K562 (cell line): ENCODE data around the gene DYNC1H1.

Source experiments
- CTCF ChIP-seq, 3 experiments: IDR thresholded peaks in 2 of 3; conservative IDR thresholded peaks in 1 of 3; 2 replicates each; pipeline ENCODE4 v1.5.1; 2011 to 2012; ENCODE audit warnings: low read length in 3 of 3, mild to moderate bottlenecking in 3 of 3, control low read depth in 2 of 3, improper control_type of control experiment in 1 of 3, inconsistent platforms in 1 of 3, low read depth in 1 of 3, mixed read lengths in 1 of 3, moderate library complexity in 1 of 3; ENCODE audit not compliant: insufficient read depth in 2 of 3
- ZBTB11 ChIP-seq, 3 experiments: fragments of 200-800 bp in 1 of 3; fragments of 250-450 bp in 1 of 3; fragments of 450-650 bp in 1 of 3; sonication (Bioruptor Pico) in 1 of 3; sonication (Bioruptor generic) in 1 of 3; formaldehyde crosslinking in 1 of 3; IDR thresholded peaks; 2 replicates each; pipeline versions ENCODE4 v1.6.1 to v1.8.0; 2016 to 2022; ENCODE audit warnings: mild to moderate bottlenecking in 2 of 3, missing genetic modification characterization in 2 of 3, missing compliant biosample characterization in 1 of 3, moderate library complexity in 1 of 3
- TF ChIP-seq, protein P1 (sequence below): sonication (generic); formaldehyde crosslinking; IDR thresholded peaks from 2 replicates; pipeline ENCODE4 v1.8.0; 2022; ENCODE audit warnings: missing genetic modification reagents, mild to moderate bottlenecking, borderline replicate concordance

GRCh38 chr14:101960225-101960624, 4.1 kb upstream of the DYNC1H1 start:
- TF ChIP-seq CTCF (IDR thresholded peaks at IDR 0.05 in 2 of 3, conservative IDR thresholded peaks at IDR 0.05 in 1 of 3; ENCODE audit: insufficient read depth in 2 of 3, low read depth in 1 of 3, low read length in 3 of 3) (peak; percentile 54 to 60 (median 59)), ZBTB11 (CRISPR knock-in tag; IDR thresholded peaks at IDR 0.05) (no peak)
- TF ChIP-seq, protein P1, sequence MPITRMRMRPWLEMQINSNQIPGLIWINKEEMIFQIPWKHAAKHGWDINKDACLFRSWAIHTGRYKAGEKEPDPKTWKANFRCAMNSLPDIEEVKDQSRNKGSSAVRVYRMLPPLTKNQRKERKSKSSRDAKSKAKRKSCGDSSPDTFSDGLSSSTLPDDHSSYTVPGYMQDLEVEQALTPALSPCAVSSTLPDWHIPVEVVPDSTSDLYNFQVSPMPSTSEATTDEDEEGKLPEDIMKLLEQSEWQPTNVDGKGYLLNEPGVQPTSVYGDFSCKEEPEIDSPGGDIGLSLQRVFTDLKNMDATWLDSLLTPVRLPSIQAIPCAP (CRISPR knock-in tag), result no peak
